HepG2 (cell line): ENCODE measurements around the gene KSR1. TPM values are rescaled to one million over a fixed set of nuclear protein-coding genes. Genes with fewer than 3 reads are reported as not detected.
A peak's percentile ranks its signal among the peaks of the same experiment; 100 is the strongest.

ENCODE experiments used
- ATF7-NPFF ChIP-seq: sonication (generic); formaldehyde crosslinking; IDR thresholded peaks from 2 replicates; pipeline ENCODE4 v1.8.1; 2023; ENCODE audit warnings: mild to moderate bottlenecking, low read depth, missing genetic modification reagents, moderate library complexity
- CHD4 ChIP-seq: fragments of 200-600 bp; sonication (generic); IDR thresholded peaks from 2 replicates; pipeline ENCODE4 v1.7.0; 2017; ENCODE audit warnings: mild to moderate bottlenecking, low read length, borderline replicate concordance
- MXI1 ChIP-seq: IDR thresholded peaks from 3 replicates; pipeline ENCODE4 v1.6.1; 2012; ENCODE audit warnings: low read depth, low read length, inconsistent platforms, borderline replicate concordance
- PRDM4 ChIP-seq: sonication (generic); formaldehyde crosslinking; IDR thresholded peaks from 2 replicates; pipeline ENCODE4 v1.9.0; 2021; ENCODE audit warnings: missing genetic modification reagents, borderline replicate concordance
- ZBTB10 ChIP-seq: sonication (generic); formaldehyde crosslinking; IDR thresholded peaks from 2 replicates; pipeline ENCODE4 v1.4.0; 2020; ENCODE audit warnings: missing genetic modification reagents, borderline replicate concordance
- ZNF382 ChIP-seq: sonication (generic); formaldehyde crosslinking; IDR thresholded peaks from 2 replicates; pipeline ENCODE4 v1.5.0; 2020; ENCODE audit warnings: missing genetic modification reagents, mild to moderate bottlenecking, borderline replicate concordance
- polyA plus RNA-seq, 8 experiments: library from polyadenylated mRNA; depleted of rRNA in 3 of 8; stranded (reverse) in 7 of 8; unstranded in 1 of 8; fragments of >200 nt; fragmentation: Illumina TruSeq in 4 of 8; extraction: Trizol in 4 of 8; gene quantifications; 2 replicates each; pipeline versions ENCODE4 v1.2.1 to v1.2.3, GENCODE V29; 2011 to 2016; ENCODE audit warnings: low read depth in 4 of 8, missing spikeins in 1 of 8, mixed read lengths in 1 of 8; ENCODE audit not compliant: insufficient read depth in 1 of 8
- total RNA-seq, 5 experiments: library from RNA; depleted of rRNA; stranded (reverse); fragments of >200 nt; fragmentation: Illumina TruSeq; extraction: Trizol; gene quantifications; 2 replicates each; pipeline ENCODE4 v1.2.3, GENCODE V29; 2016; ENCODE audit warnings: low read depth in 1 of 5
- TF ChIP-seq, protein P1 (sequence below): sonication (generic); formaldehyde crosslinking; IDR thresholded peaks from 2 replicates; pipeline ENCODE4 v1.4.0; 2020; ENCODE audit warnings: missing genetic modification reagents, mild to moderate bottlenecking, borderline replicate concordance
- TF ChIP-seq, protein P2 (sequence below): sonication (generic); formaldehyde crosslinking; conservative IDR thresholded peaks from 2 replicates; pipeline ENCODE4 v1.4.0; 2020; ENCODE audit warnings: mild to moderate bottlenecking, missing genetic modification reagents, moderate library complexity
- TF ChIP-seq, protein P3 (sequence below), 2 experiments: IDR thresholded peaks; 2 replicates each; pipeline ENCODE4 v1.6.1; 2011 to 2012; ENCODE audit warnings: low read length in 2 of 2, borderline replicate concordance in 1 of 2, low read depth in 1 of 2, mild to moderate bottlenecking in 1 of 2, moderate library complexity in 1 of 2

The KSR1 gene
- total and polyA plus RNA-seq, 2 of the 13 experiments (the other 11 are each of a cell fraction or from before 2014, with no cell fraction given), result 10.1 to 16.6 TPM

DNA sequence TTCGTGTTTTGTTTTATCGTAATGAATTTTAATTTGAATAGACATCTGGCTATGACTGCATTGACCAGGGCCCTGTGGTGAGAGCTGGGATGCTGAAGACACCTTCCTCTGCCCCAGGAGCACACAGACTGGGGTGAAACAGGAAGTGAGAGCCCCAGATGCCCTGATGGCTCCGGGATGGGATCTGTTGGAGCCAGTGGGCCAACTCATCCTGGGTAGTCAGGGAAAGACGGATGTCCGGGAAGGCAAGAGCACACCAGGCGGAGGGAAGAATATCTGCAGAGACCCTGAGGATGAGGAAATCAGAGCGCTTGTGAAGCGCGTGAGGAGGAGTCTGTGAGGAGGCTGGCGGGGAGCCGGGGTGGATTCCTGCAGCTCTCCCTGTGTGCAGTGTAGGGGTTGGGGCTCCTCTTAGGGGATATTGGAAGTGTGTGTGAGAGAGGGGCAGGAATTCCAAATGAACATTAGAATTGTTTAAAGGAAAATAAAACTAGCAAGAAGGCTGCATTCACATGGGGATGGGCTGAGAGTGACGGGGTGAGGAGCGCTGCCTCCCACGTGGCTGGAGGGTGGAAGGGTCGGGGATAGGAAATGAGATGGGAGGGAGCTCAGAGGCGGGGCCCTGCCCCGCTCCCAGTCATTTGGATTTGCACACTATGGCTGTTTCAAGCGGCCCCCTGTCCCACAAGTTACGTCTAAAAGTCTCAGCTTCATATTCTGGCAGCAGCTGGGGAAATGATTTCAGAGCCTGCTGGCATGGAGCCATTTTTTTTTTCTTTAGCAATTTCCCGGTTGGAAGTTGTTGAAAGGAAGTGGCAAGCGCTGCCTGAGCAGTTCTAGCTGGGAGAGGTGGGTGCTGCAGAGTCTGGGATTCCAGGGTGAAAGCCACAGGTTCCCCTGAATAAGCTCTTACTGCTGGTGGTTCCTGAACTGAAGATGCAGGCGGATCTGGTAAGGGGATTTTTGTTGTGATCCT, 103.5 kb downstream of the KSR1 start (continued):
- TF ChIP-seq CHD4 (peak; percentile 60; the same call in 1 of the 2 replicates), MXI1 (no peak), PRDM4 (CRISPR knock-in tag) (no peak), ZBTB10 (CRISPR knock-in tag) (no peak), ATF7-NPFF (CRISPR knock-in tag) (no peak), ZNF382 (CRISPR knock-in tag) (no peak)
- TF ChIP-seq, protein P1, sequence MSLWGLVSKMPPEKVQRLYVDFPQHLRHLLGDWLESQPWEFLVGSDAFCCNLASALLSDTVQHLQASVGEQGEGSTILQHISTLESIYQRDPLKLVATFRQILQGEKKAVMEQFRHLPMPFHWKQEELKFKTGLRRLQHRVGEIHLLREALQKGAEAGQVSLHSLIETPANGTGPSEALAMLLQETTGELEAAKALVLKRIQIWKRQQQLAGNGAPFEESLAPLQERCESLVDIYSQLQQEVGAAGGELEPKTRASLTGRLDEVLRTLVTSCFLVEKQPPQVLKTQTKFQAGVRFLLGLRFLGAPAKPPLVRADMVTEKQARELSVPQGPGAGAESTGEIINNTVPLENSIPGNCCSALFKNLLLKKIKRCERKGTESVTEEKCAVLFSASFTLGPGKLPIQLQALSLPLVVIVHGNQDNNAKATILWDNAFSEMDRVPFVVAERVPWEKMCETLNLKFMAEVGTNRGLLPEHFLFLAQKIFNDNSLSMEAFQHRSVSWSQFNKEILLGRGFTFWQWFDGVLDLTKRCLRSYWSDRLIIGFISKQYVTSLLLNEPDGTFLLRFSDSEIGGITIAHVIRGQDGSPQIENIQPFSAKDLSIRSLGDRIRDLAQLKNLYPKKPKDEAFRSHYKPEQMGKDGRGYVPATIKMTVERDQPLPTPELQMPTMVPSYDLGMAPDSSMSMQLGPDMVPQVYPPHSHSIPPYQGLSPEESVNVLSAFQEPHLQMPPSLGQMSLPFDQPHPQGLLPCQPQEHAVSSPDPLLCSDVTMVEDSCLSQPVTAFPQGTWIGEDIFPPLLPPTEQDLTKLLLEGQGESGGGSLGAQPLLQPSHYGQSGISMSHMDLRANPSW (CRISPR knock-in tag), result no peak
- TF ChIP-seq, protein P2, sequence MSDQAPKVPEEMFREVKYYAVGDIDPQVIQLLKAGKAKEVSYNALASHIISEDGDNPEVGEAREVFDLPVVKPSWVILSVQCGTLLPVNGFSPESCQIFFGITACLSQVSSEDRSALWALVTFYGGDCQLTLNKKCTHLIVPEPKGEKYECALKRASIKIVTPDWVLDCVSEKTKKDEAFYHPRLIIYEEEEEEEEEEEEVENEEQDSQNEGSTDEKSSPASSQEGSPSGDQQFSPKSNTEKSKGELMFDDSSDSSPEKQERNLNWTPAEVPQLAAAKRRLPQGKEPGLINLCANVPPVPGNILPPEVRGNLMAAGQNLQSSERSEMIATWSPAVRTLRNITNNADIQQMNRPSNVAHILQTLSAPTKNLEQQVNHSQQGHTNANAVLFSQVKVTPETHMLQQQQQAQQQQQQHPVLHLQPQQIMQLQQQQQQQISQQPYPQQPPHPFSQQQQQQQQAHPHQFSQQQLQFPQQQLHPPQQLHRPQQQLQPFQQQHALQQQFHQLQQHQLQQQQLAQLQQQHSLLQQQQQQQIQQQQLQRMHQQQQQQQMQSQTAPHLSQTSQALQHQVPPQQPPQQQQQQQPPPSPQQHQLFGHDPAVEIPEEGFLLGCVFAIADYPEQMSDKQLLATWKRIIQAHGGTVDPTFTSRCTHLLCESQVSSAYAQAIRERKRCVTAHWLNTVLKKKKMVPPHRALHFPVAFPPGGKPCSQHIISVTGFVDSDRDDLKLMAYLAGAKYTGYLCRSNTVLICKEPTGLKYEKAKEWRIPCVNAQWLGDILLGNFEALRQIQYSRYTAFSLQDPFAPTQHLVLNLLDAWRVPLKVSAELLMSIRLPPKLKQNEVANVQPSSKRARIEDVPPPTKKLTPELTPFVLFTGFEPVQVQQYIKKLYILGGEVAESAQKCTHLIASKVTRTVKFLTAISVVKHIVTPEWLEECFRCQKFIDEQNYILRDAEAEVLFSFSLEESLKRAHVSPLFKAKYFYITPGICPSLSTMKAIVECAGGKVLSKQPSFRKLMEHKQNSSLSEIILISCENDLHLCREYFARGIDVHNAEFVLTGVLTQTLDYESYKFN (CRISPR knock-in tag), result no peak
- TF ChIP-seq, protein P3, sequence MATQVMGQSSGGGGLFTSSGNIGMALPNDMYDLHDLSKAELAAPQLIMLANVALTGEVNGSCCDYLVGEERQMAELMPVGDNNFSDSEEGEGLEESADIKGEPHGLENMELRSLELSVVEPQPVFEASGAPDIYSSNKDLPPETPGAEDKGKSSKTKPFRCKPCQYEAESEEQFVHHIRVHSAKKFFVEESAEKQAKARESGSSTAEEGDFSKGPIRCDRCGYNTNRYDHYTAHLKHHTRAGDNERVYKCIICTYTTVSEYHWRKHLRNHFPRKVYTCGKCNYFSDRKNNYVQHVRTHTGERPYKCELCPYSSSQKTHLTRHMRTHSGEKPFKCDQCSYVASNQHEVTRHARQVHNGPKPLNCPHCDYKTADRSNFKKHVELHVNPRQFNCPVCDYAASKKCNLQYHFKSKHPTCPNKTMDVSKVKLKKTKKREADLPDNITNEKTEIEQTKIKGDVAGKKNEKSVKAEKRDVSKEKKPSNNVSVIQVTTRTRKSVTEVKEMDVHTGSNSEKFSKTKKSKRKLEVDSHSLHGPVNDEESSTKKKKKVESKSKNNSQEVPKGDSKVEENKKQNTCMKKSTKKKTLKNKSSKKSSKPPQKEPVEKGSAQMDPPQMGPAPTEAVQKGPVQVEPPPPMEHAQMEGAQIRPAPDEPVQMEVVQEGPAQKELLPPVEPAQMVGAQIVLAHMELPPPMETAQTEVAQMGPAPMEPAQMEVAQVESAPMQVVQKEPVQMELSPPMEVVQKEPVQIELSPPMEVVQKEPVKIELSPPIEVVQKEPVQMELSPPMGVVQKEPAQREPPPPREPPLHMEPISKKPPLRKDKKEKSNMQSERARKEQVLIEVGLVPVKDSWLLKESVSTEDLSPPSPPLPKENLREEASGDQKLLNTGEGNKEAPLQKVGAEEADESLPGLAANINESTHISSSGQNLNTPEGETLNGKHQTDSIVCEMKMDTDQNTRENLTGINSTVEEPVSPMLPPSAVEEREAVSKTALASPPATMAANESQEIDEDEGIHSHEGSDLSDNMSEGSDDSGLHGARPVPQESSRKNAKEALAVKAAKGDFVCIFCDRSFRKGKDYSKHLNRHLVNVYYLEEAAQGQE (IDR thresholded peaks at IDR 0.05; ENCODE audit: borderline replicate concordance in 1 of 2, low read depth in 1 of 2, low read length in 2 of 2), result no peak
